Measurements from ENCODE around the gene DMBT1.
"Not testable (repeated sequence)": the region's sequence is repeated elsewhere in the genome, so short reads cannot be mapped to it uniquely, and the experiment has no call there.

Gene DMBT1

DNA sequence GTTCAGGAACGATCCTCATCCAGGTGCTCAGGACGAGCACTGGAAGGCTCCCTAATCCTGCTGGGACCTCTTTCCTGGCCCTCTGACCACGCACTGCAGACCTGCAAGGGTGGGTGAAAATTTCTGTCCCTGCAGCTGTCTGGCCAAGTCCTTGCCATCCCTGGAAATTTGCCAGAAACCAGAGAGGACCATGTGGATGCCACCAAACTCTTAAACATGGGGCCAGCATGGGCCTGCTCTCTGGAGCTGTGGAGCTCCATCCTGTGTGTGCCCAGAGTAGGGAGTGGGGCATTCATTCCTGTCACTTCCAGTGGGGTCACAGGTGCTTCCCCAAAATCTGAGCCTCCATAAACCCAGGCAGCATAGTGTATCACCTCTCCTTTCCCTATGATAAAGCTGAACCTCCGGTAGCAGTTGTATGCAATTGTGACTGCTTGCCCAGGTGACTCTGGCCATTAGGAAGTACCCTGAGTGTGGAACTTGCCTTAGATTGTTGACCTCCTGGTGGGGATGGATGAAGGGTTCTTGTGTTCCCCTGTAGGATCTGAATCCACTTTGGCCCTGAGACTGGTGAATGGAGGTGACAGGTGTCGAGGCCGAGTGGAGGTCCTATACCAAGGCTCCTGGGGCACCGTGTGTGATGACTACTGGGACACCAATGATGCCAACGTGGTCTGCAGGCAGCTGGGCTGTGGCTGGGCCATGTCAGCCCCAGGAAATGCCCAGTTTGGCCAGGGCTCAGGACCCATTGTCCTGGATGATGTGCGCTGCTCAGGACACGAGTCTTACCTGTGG is 57.1 kb downstream of the DMBT1 start:
- TF ChIP-seq, protein P1, sequence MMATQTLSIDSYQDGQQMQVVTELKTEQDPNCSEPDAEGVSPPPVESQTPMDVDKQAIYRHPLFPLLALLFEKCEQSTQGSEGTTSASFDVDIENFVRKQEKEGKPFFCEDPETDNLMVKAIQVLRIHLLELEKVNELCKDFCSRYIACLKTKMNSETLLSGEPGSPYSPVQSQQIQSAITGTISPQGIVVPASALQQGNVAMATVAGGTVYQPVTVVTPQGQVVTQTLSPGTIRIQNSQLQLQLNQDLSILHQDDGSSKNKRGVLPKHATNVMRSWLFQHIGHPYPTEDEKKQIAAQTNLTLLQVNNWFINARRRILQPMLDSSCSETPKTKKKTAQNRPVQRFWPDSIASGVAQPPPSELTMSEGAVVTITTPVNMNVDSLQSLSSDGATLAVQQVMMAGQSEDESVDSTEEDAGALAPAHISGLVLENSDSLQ (IDR thresholded peaks at IDR 0.05) = no peak
- TF ChIP-seq SUZ12 (IDR thresholded peaks at IDR 0.05) = no peak
- no peak for TF ChIP-seq TARDBP (IDR thresholded peaks at IDR 0.05)
- TF ChIP-seq ARNT (IDR thresholded peaks at IDR 0.05) = no peak
- CTCF ChIA-PET = no interaction called here
- DNase-seq (ENCODE audit: extremely low spot score) = no peak
- POLR2A ChIA-PET = no interaction called here

DNA sequence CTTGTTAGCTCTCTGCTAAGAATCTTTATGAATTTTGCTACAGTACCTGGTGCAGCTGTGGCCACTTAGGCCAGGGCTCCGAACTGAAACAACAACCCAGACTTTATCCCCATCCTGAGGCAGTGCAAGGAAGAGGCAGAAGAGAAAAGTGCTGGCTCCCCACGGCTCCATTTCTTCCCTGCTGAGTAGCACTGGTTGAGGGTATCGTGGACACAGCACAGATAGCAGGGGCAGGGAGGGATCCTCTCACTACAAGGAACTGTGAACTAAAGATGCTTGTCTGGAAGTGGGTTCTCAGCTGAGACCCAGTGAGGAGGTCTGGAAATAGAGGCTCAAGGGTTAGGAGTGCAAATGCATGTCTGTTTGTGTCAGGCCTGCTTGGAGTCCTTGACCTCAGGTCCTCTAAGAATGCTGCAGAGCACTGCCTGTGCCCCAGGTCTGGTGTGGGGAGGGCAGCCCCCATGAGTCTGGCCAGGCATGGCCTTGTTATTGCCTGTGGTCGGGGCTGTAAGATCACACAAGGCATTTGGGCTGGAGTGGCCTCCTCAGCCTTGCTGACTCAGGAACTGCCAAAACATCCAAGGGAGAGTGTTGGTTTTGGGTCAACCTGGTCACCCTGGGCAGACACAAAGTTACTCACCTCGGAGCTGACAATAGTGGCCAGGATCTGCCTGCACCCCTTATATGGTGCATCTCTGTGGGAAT is 58.1 kb downstream of the DMBT1 start:
- POLR2A ChIA-PET = no interaction called here
- CTCF ChIA-PET = no interaction called here
- no peak for TF ChIP-seq TARDBP (IDR thresholded peaks at IDR 0.05)
- TF ChIP-seq HDGF (IDR thresholded peaks at IDR 0.05; ENCODE audit: borderline replicate concordance) = no peak
- TF ChIP-seq FOXM1 (IDR thresholded peaks at IDR 0.05; ENCODE audit: borderline replicate concordance) = no peak
- no peak for TF ChIP-seq FOXK2 (IDR thresholded peaks at IDR 0.05)
- TF ChIP-seq L3MBTL2 (conservative IDR thresholded peaks at IDR 0.05) = no peak
- no peak for TF ChIP-seq ZNF384 (IDR thresholded peaks at IDR 0.05)
- no peak for TF ChIP-seq ELF4 (IDR thresholded peaks at IDR 0.05)
- no peak for TF ChIP-seq ARNT (IDR thresholded peaks at IDR 0.05)
- TF ChIP-seq BHLHE40 (IDR thresholded peaks at IDR 0.05; ENCODE audit: borderline replicate concordance) = no peak
- no peak for TF ChIP-seq NFRKB (IDR thresholded peaks at IDR 0.05)
- no peak for TF ChIP-seq SUZ12 (IDR thresholded peaks at IDR 0.05)
- TF ChIP-seq, protein P1 (IDR thresholded peaks at IDR 0.05) = no peak
- no peak for TF ChIP-seq FOXA1 (IDR thresholded peaks at IDR 0.05)
- TF ChIP-seq LEF1 (IDR thresholded peaks at IDR 0.05; ENCODE audit: borderline replicate concordance) = no peak
- TF ChIP-seq SP1 (IDR thresholded peaks at IDR 0.05) = no peak
- no peak for TF ChIP-seq CTBP1 (IDR thresholded peaks at IDR 0.05; ENCODE audit: borderline replicate concordance)
- DNase-seq (ENCODE audit: extremely low spot score) = no peak

DNA sequence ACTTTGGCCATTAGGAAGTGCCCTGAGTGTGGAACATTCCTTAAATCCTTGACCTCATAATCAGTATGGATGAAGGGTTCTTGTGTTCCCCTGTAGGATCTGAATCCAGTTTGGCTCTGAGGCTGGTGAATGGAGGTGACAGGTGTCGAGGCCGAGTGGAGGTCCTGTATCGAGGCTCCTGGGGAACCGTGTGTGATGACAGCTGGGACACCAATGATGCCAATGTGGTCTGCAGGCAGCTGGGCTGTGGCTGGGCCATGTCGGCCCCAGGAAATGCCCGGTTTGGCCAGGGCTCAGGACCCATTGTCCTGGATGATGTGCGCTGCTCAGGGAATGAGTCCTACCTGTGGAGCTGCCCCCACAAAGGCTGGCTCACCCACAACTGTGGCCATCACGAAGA is 60.4 kb downstream of the DMBT1 start:
- CTCF ChIA-PET; POLR2A ChIA-PET; DNase-seq (ENCODE audit: extremely low spot score): not testable (repeated sequence)

DNA sequence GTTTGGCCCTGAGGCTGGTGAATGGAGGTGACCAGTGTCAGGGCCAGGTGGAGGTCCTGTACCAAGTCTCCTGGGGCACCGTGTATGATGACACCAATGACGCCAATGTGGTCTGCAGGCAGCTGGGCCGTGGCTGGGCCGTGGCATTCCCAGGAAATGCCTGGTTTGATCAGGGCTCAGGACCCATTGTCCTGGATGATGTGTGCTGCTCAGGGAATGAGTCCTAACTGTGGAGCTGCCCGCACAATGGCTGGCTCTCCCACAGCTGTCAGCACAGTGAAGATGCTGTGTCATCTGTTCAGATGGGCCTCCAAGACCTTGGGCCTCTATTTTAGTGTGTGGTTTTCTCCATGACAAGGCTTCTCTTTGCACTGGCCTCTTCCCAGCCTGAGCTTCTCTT is 64.0 kb downstream of the DMBT1 start:
- ChIA-PET CTCF (no interaction called here), POLR2A (no interaction called here)
- no peak for TF ChIP-seq ELF4 (IDR thresholded peaks at IDR 0.05)
- TF ChIP-seq HDGF (IDR thresholded peaks at IDR 0.05; ENCODE audit: borderline replicate concordance) = no peak
- TF ChIP-seq, protein P1 (IDR thresholded peaks at IDR 0.05) = no peak
- TF ChIP-seq L3MBTL2 (conservative IDR thresholded peaks at IDR 0.05) = no peak
- no peak for TF ChIP-seq NFRKB (IDR thresholded peaks at IDR 0.05)
- no peak for TF ChIP-seq SP1 (IDR thresholded peaks at IDR 0.05)
- no peak for TF ChIP-seq ARNT (IDR thresholded peaks at IDR 0.05)
- no peak for TF ChIP-seq ZNF384 (IDR thresholded peaks at IDR 0.05)
- no peak for TF ChIP-seq LEF1 (IDR thresholded peaks at IDR 0.05; ENCODE audit: borderline replicate concordance)
- TF ChIP-seq TARDBP (IDR thresholded peaks at IDR 0.05) = no peak
- no peak for TF ChIP-seq SUZ12 (IDR thresholded peaks at IDR 0.05)
- no peak for TF ChIP-seq CTBP1 (IDR thresholded peaks at IDR 0.05; ENCODE audit: borderline replicate concordance)
- DNase-seq (ENCODE audit: extremely low spot score) = no peak

DNA sequence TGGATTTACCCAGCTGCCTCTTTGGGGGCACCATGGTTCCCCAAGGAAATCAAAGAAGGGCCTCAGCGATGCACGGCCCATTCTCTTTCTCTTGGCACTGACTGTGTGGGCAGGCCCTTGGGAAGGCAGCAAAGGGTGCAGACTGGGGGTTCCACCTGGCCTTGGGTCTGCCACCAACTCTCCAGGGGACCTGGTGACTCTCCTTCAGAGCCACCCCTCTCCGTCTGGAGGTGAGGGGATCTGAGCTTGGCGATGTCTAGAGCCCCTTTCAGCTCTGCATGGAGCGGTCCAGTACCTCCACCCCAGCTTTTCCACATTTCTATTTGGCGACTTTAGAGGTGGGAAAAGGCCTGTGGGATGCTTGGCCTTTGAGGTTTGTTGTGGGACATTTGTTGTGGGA is 70.0 kb downstream of the DMBT1 start:
- CTCF ChIA-PET = no interaction called here

More for the DNA sequence above, 70.0 kb downstream of the DMBT1 start:
- no peak for TF ChIP-seq L3MBTL2 (conservative IDR thresholded peaks at IDR 0.05)
- no peak for TF ChIP-seq FOXM1 (IDR thresholded peaks at IDR 0.05; ENCODE audit: borderline replicate concordance)
- no peak for TF ChIP-seq HDGF (IDR thresholded peaks at IDR 0.05; ENCODE audit: borderline replicate concordance)
- no peak for TF ChIP-seq NFRKB (IDR thresholded peaks at IDR 0.05)
- no peak for TF ChIP-seq LEF1 (IDR thresholded peaks at IDR 0.05; ENCODE audit: borderline replicate concordance)
- TF ChIP-seq ARNT (IDR thresholded peaks at IDR 0.05) = no peak
- no peak for TF ChIP-seq SP1 (IDR thresholded peaks at IDR 0.05)
- no peak for TF ChIP-seq CTBP1 (IDR thresholded peaks at IDR 0.05; ENCODE audit: borderline replicate concordance)
- no peak for TF ChIP-seq ZNF384 (IDR thresholded peaks at IDR 0.05)
- no peak for TF ChIP-seq FOXA1 (IDR thresholded peaks at IDR 0.05)
- TF ChIP-seq, protein P1 (IDR thresholded peaks at IDR 0.05) = no peak
- no peak for TF ChIP-seq TARDBP (IDR thresholded peaks at IDR 0.05)
- no peak for TF ChIP-seq BHLHE40 (IDR thresholded peaks at IDR 0.05; ENCODE audit: borderline replicate concordance)
- DNase-seq (ENCODE audit: extremely low spot score) = no peak
- POLR2A ChIA-PET = no interaction called here

Data from HEK293T (cell line).